Smooth muscle cell (in vitro differentiated cells): ENCODE results near the gene ANAPC2. TPM values are rescaled to one million over a fixed set of nuclear protein-coding genes. Genes with fewer than 3 reads are reported as not detected.
A peak's percentile ranks its signal among the peaks of the same experiment; 100 is the strongest.

Experiments
- DNase-seq: peaks from one replicate; lab custom pipeline; 2025; ENCODE audit not compliant: unreplicated experiment; lab: John Stamatoyannopoulos, UW
- H2AFZ ChIP-seq: fragments of 200-600 bp; sonication (generic); 2 replicates; pipeline ENCODE4 v1.6.0; 2016; ENCODE audit warnings: antibody characterized with exemption, low read depth, mild to moderate bottlenecking
- H3F3A ChIP-seq: fragments of 200-600 bp; sonication (generic); 2 replicates; pipeline ENCODE4 v1.6.0; 2017; ENCODE audit warnings: antibody characterized with exemption, low read depth
- H3K27ac ChIP-seq: fragments of 200-600 bp; sonication (generic); 2 replicates; pipeline ENCODE4 v1.5.1; 2016; ENCODE audit warnings: low read depth, mild to moderate bottlenecking
- H3K27me3 ChIP-seq: fragments of 200-600 bp; sonication (generic); 2 replicates; pipeline ENCODE4 v1.6.1; 2016; ENCODE audit warnings: low read depth, mild to moderate bottlenecking
- H3K36me3 ChIP-seq: fragments of 200-600 bp; sonication (generic); 2 replicates; pipeline ENCODE4 v1.5.1; 2016; ENCODE audit warnings: low read depth
- H3K4me1 ChIP-seq: fragments of 200-600 bp; sonication (generic); 2 replicates; pipeline ENCODE4 v1.5.1; 2016; ENCODE audit warnings: low read depth
- H3K4me2 ChIP-seq: fragments of 200-600 bp; sonication (generic); 2 replicates; pipeline ENCODE4 v1.6.0; 2016; ENCODE audit warnings: mild to moderate bottlenecking
- H3K4me3 ChIP-seq: fragments of 200-600 bp; sonication (generic); 2 replicates; pipeline ENCODE4 v1.5.1; 2016; ENCODE audit warnings: mild to moderate bottlenecking
- H3K79me2 ChIP-seq: fragments of 200-600 bp; sonication (generic); 2 replicates; pipeline ENCODE4 v1.6.0; 2016; ENCODE audit warnings: low read depth, mild to moderate bottlenecking
- H3K9ac ChIP-seq: fragments of 200-600 bp; sonication (generic); 2 replicates; pipeline ENCODE4 v1.6.0; 2016; ENCODE audit warnings: low read depth
- H3K9me3 ChIP-seq: fragments of 200-600 bp; sonication (generic); replicated peaks from 2 replicates; pipeline ENCODE4 v1.5.1; 2016; ENCODE audit warnings: low read depth
- H4K20me1 ChIP-seq: fragments of 200-600 bp; sonication (generic); 2 replicates; pipeline ENCODE4 v1.6.0; 2016; ENCODE audit warnings: low read depth
- WGBS: methylation state at CpG from one replicate; pipeline ENCODE4 v1.1.7; 2016; ENCODE audit warnings: low lambda C conversion rate; 5-methylcytosine and 5-hydroxymethylcytosine counted together
- polyA plus RNA-seq: library from polyadenylated mRNA; unstranded; fragments of >200 nt; fragmentation: Nextera tagmentation; extraction: Ambion mirVana; gene quantifications from 2 replicates; pipeline ENCODE4 v1.2.1, GENCODE V29; 2016
- total RNA-seq: library from RNA; depleted of rRNA; stranded (reverse); fragments of >200 nt; gene quantifications from 2 replicates; pipeline ENCODE4 v1.2.3, GENCODE V29; 2014
- TF ChIP-seq, protein P1 (sequence below): fragments of 200-600 bp; sonication (generic); IDR thresholded peaks from 2 replicates; pipeline ENCODE4 v1.5.1; 2017; ENCODE audit warnings: borderline replicate concordance, mild to moderate bottlenecking, antibody characterized with exemption; ENCODE audit not compliant: insufficient read depth, poor library complexity, severe bottlenecking

The ANAPC2 gene
- total and polyA plus RNA-seq, 2 experiments from 2014 or later, result 6.6 to 12.6 TPM

DNA sequence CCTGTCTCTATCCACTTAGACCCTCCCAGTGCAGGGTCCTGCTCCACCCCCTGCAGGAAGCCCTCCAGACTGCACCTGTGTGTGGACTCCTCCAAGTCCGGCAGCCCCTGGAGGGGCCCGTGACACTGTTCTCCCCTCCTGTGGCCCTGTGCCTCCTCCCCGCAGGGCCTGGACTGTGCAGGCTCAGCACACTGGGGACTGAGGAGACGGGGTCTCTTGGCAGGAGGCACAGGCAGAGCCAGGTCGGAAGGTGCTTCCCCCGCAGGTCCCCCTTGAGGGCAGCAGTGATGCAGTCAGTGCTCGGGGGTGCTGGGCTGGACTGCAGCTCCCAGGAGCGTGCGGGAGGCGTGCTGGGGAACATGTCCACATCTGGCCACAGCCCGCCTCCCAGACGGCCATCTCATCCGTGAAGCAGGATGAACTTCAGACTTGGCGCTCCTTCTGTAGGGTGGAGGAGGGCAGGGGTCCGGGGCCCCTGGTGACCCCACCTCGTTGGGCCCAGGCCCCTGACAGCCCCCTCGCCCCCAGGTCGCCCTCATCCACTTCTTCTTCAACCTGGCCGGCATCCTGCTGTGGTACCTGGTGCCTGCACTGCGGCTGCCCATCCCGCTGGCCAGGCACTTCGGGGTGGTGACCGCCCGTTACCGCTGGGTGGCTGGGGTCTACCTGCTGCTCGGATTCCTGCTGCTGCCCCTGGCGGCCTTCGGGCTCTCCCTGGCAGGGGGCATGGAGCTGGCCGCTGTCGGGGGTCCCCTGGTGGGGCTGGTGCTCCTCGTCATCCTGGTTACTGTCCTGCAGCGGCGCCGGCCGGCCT, 47.3 kb upstream of the ANAPC2 start:
- Histone ChIP-seq H4K20me1 (peaks cover 16% of the 10 kb centered on the region), H3K79me2 (peaks cover 15% of the 10 kb centered on the region), H3K4me1 (peaks cover 7% of the 10 kb centered on the region), H3K4me2 (peak overlapping the region; percentile 64), H2AFZ (no peak overlapping the region), H3K27ac (no peak overlapping the region), H3K36me3 (no peaks in the 10 kb centered on the region), H3K4me3 (peak overlapping the region; percentile 16), H3K27me3 (no peaks in the 10 kb centered on the region), H3K9me3 (no peaks in the 10 kb centered on the region), H3F3A (peaks cover 5% of the 10 kb centered on the region), H3K9ac (no peak overlapping the region)
- DNase-seq, result no peak
- WGBS, result 87% methylated on average over 35 of the region's 35 CpGs
- TF ChIP-seq, protein P1, sequence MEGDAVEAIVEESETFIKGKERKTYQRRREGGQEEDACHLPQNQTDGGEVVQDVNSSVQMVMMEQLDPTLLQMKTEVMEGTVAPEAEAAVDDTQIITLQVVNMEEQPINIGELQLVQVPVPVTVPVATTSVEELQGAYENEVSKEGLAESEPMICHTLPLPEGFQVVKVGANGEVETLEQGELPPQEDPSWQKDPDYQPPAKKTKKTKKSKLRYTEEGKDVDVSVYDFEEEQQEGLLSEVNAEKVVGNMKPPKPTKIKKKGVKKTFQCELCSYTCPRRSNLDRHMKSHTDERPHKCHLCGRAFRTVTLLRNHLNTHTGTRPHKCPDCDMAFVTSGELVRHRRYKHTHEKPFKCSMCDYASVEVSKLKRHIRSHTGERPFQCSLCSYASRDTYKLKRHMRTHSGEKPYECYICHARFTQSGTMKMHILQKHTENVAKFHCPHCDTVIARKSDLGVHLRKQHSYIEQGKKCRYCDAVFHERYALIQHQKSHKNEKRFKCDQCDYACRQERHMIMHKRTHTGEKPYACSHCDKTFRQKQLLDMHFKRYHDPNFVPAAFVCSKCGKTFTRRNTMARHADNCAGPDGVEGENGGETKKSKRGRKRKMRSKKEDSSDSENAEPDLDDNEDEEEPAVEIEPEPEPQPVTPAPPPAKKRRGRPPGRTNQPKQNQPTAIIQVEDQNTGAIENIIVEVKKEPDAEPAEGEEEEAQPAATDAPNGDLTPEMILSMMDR, result no peak

DNA sequence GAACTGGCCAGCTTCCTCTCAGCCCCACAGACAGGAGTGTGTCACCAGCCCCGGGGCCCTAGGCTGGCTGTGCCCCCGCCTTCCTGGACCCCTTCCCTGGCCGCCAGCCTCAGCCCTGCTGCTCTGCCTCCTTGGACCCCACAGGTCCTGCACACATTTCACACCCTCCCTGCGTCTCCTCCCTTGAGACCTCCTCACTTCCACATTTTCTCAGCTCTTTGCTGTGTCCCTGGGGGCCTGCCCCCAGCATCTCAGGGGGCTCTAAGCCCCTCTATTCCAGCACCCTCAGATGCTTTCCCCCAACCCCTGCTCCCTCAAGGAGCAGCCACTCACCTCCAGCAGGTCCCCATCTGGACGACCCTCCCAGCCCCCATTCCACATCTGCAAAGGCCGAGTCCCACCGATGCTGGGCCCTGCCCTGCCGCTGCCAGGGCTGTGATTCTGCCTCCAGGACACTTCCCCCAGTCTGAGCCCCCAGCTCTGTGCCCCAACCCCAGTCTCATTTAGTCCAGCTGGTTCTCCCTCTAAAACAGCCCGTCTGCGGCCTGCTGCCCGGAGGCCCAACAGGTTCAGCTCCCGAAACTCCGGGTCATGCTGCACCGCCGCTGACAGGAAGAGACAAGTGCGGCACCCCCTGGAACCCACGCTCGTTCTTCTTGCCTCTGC, 46.5 kb upstream of the ANAPC2 start:
- H3K27me3 ChIP-seq, result no peaks in the 10 kb centered on the region
- H3K27ac ChIP-seq, result no peak overlapping the region
- DNase-seq, result no peak
- WGBS, result 83% methylated on average over 18 of the region's 18 CpGs
- H2AFZ ChIP-seq, result no peak overlapping the region
- no peak overlapping the region for H3K4me3 ChIP-seq
- TF ChIP-seq, protein P1, result no peak
- H3K4me2 ChIP-seq, result no peak overlapping the region
- peaks cover 16% of the 10 kb centered on the region for H4K20me1 ChIP-seq
- H3K79me2 ChIP-seq, result peaks cover 15% of the 10 kb centered on the region
- no peak overlapping the region for H3K9ac ChIP-seq
- H3K4me1 ChIP-seq, result peaks cover 7% of the 10 kb centered on the region
- no peaks in the 10 kb centered on the region for H3F3A ChIP-seq
- H3K9me3 ChIP-seq, result no peaks in the 10 kb centered on the region
- H3K36me3 ChIP-seq, result no peaks in the 10 kb centered on the region

DNA sequence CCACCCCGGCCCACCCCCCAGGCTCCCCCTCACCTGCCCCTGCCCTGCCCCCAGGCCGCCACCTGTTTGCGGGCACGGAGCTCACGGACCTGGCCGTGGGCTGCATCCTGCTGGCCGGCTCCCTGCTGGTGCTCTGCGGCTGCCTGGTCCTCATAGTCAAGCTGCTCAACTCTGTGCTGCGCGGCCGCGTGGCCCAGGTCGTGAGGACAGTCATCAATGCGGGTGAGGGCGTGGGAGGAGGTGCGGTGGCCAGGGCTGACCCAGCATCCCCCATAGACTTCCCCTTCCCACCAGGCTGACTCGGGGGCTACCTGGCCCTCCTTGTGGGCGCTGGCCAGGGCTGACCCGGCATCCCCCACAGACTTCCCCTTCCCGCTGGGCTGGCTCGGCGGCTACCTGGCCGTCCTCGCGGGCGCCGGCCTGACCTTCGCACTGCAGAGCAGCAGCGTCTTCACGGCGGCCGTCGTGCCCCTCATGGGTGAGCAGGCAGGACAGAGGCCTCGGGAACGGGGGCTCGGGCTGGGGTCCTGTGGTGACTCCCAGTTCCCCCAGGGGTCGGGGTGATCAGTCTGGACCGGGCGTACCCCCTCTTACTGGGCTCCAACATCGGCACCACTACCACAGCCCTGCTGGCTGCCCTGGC, 45.8 kb upstream of the ANAPC2 start:
- Histone ChIP-seq H3K4me3 (no peak overlapping the region), H4K20me1 (peaks cover 16% of the 10 kb centered on the region), H3K27me3 (no peaks in the 10 kb centered on the region), H3K9me3 (no peaks in the 10 kb centered on the region), H3K79me2 (peaks cover 9% of the 10 kb centered on the region), H3K36me3 (no peaks in the 10 kb centered on the region), H3K9ac (no peak overlapping the region), H3F3A (no peaks in the 10 kb centered on the region), H3K27ac (no peak overlapping the region), H2AFZ (no peak overlapping the region), H3K4me1 (peaks cover 7% of the 10 kb centered on the region), H3K4me2 (no peak overlapping the region)
- WGBS, result 91% methylated on average over 40 of the region's 40 CpGs
- DNase-seq, result no peak
- TF ChIP-seq, protein P1, result no peak
